Neuron (in vitro differentiated cells): ENCODE measurements around the gene NEK6.

Experiments used
- H2AFZ ChIP-seq: one replicate; pipeline ENCODE4 v1.6.1; 2013; ENCODE audit warnings: low read depth, mild to moderate bottlenecking, inconsistent platforms, low read length, moderate library complexity
- H3K27me3 ChIP-seq: one replicate; pipeline ENCODE4 v1.6.1; 2013; ENCODE audit warnings: low read length; ENCODE audit not compliant: insufficient read depth
- H3K36me3 ChIP-seq: one replicate; pipeline ENCODE4 v1.6.1; 2013; ENCODE audit warnings: low read length; ENCODE audit not compliant: insufficient read depth
- H3K4me1 ChIP-seq: one replicate; pipeline ENCODE4 v1.6.1; 2013; ENCODE audit warnings: low read length; ENCODE audit not compliant: insufficient read depth
- H3K4me3 ChIP-seq: 2 replicates; pipeline ENCODE4 v1.5.1; 2013; ENCODE audit warnings: mild to moderate bottlenecking, low read length, moderate library complexity
- H3K9me3 ChIP-seq: one replicate; pipeline ENCODE4 v1.6.1; 2013; ENCODE audit warnings: low read length

Gene NEK6

GRCh38 chr9:124217836-124218437 is 39.8 kb upstream of the NEK6 start:
- H2AFZ ChIP-seq = no peak overlapping the region

DNA sequence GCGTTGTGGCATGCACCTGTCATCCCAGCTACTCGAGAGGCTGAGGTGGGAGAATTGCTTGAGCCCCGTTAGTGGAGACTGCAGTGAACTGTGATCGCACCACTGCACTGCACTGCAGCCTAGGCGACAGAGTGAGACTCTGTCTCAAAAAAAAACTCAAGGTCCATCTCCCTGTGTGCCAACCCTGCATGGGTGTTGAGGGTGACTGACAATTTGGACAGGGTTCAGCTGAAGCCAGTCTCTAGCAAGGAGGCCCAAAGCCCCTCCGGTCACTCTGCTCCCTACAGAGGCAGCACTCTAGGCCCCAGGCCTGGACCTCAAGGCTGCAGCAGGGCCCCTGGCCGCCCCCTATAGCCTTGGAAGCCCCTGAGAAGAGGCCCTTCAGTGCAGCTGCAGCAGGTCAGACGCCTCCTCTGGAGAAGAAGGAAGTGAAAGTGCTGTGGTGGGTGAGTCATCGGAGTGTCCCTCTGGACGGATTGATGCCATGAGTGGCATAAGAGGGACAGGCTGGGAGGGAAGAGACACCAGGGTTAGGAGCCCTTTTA is 39.2 kb upstream of the NEK6 start:
- Histone ChIP-seq H3K4me3 (no peak overlapping the region), H2AFZ (no peak overlapping the region), H3K9me3 (no peaks in the 10 kb centered on the region), H3K36me3 (no peaks in the 10 kb centered on the region), H3K27me3 (peaks cover 9% of the 10 kb centered on the region), H3K4me1 (no peaks in the 10 kb centered on the region)

More at GRCh38 chr9:124217836-124218437, 39.8 kb upstream of the NEK6 start:
- H3K4me1 ChIP-seq = no peaks in the 10 kb centered on the region
- H3K27me3 ChIP-seq = peaks cover 5% of the 10 kb centered on the region
- no peaks in the 10 kb centered on the region for H3K9me3 ChIP-seq
- no peak overlapping the region for H3K4me3 ChIP-seq
- no peaks in the 10 kb centered on the region for H3K36me3 ChIP-seq

DNA sequence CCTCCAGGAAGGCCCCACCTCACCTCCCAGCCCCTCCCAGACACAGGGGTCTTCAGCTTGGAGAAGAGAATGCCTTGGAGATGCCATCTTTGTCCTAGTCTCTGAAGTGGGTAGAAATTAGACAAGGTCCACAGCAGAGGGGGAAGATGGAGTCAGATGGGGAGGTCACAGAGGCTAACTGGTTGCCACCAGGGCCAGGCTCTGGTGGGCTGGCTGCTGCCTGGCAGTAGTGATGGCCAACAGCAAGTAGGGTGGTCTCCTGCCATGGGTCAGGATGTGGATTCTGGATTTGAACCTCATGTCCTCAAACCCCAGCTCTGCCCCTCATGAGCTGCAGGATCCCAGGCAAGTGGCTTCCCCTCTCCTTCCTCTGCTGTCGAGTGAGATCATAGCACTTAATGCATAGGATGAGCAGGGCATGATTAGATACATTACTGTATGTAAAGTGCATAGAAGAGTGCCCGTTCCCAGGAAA is 38.7 kb upstream of the NEK6 start:
- Histone ChIP-seq H2AFZ (no peak overlapping the region), H3K9me3 (no peaks in the 10 kb centered on the region), H3K36me3 (no peaks in the 10 kb centered on the region), H3K27me3 (peaks cover 10% of the 10 kb centered on the region), H3K4me1 (no peaks in the 10 kb centered on the region), H3K4me3 (no peak overlapping the region)

DNA sequence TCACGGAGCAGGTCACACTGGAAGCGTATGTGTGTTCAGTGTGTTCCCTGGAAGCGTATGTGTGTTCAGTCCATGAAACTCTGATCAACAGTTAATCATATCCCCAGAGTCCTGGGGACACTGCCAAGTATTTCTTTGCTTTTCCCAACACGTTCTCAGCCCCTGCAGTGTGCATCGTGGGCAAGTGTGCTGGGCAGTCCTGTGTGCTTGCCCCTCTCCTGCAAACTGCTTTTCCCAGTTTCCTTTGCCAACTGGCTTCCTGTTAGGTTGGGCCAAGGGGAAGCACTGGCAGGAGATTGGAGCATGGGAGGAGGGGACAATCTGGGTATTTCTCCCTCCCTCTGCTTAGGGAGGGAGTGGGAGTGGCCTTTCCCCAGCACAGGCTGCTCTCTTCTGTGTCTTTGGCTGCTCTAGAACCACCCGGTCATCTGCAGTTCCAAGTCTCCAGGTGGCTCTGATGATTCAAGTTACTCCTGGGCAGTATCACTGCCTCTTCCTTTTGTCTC is 36.8 kb upstream of the NEK6 start:
- no peaks in the 10 kb centered on the region for H3K36me3 ChIP-seq
- no peak overlapping the region for H3K4me3 ChIP-seq
- H2AFZ ChIP-seq = no peak overlapping the region

DNA sequence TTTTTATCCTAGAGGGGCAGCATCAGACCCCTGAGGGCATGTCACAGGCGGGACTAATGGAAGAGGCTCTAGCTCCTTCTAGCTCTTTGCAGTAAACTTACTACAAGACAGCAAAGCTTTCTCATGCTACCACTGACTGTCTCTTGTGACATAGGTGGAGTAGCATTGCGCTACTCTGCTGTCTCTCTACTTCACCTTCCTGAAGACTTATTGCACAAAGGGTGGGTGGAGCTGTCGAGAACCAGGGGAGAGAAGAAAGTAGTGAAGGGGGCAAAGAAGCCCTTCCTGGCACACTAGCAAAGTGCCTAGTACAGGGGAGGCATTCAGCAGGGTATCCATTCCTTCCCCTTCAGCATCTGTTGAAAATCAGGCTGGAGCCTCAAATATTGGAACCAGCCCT is 36.1 kb upstream of the NEK6 start:
- H3K9me3 ChIP-seq = no peaks in the 10 kb centered on the region
- no peak overlapping the region for H3K4me3 ChIP-seq
- H3K27me3 ChIP-seq = peaks cover 10% of the 10 kb centered on the region
- H3K4me1 ChIP-seq = no peaks in the 10 kb centered on the region
- H2AFZ ChIP-seq = no peak overlapping the region
- no peaks in the 10 kb centered on the region for H3K36me3 ChIP-seq

More for the DNA sequence above, 36.8 kb upstream of the NEK6 start:
- no peaks in the 10 kb centered on the region for H3K4me1 ChIP-seq
- no peaks in the 10 kb centered on the region for H3K9me3 ChIP-seq
- peaks cover 10% of the 10 kb centered on the region for H3K27me3 ChIP-seq

DNA sequence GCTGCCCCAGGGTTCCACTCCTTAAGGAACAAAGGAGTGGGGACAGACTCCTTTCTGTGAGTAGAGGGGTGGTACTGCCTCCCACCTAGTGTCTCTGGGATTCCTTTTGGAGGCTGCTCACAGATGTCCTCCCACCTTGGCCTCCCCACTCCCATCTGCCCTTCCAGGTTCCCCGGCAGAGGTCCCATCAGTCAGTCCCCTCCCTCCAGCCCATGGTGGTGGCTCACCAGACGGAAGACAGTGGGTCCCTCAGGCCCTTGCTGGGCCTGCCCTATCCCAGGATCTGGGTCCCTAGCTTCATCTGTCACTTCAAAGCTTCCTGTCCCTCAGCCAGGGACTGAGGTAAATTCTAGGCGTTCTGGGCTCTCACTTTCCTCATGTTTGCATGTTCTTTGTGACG is 35.6 kb upstream of the NEK6 start:
- peaks cover 10% of the 10 kb centered on the region for H3K27me3 ChIP-seq
- no peaks in the 10 kb centered on the region for H3K9me3 ChIP-seq
- H3K36me3 ChIP-seq = no peaks in the 10 kb centered on the region
- no peak overlapping the region for H2AFZ ChIP-seq
- H3K4me1 ChIP-seq = no peaks in the 10 kb centered on the region
- no peak overlapping the region for H3K4me3 ChIP-seq

- Histone ChIP-seq H3K4me1 (no peaks in the 10 kb centered on the region), H3K9me3 (no peaks in the 10 kb centered on the region), H3K36me3 (no peaks in the 10 kb centered on the region), H2AFZ (no peak overlapping the region), H3K27me3 (peaks cover 10% of the 10 kb centered on the region), H3K4me3 (no peak overlapping the region)
These were observed 34.6 kb upstream of the NEK6 start for GRCh38 chr9:124222918-124223720.

GRCh38 chr9:124225945-124226344 is 31.8 kb upstream of the NEK6 start:
- Histone ChIP-seq H3K27me3 (peaks cover 9% of the 10 kb centered on the region), H3K36me3 (no peaks in the 10 kb centered on the region), H2AFZ (no peak overlapping the region), H3K9me3 (no peaks in the 10 kb centered on the region), H3K4me3 (no peak overlapping the region), H3K4me1 (no peaks in the 10 kb centered on the region)

GRCh38 chr9:124228516-124228915 is 29.2 kb upstream of the NEK6 start:
- Histone ChIP-seq H2AFZ (no peak overlapping the region), H3K36me3 (no peaks in the 10 kb centered on the region), H3K27me3 (peaks cover 1% of the 10 kb centered on the region), H3K4me1 (no peaks in the 10 kb centered on the region), H3K4me3 (no peak overlapping the region), H3K9me3 (no peaks in the 10 kb centered on the region)

- no peak overlapping the region for H3K4me3 ChIP-seq
- no peaks in the 10 kb centered on the region for H3K27me3 ChIP-seq
- no peak overlapping the region for H2AFZ ChIP-seq
- no peaks in the 10 kb centered on the region for H3K4me1 ChIP-seq
- no peaks in the 10 kb centered on the region for H3K36me3 ChIP-seq
- H3K9me3 ChIP-seq = no peaks in the 10 kb centered on the region
These were observed 26.5 kb upstream of the NEK6 start for GRCh38 chr9:124231095-124231737.

GRCh38 chr9:124238546-124239140 is 19.1 kb upstream of the NEK6 start:
- no peaks in the 10 kb centered on the region for H3K27me3 ChIP-seq
- no peak overlapping the region for H2AFZ ChIP-seq
- peaks cover 2% of the 10 kb centered on the region for H3K4me1 ChIP-seq
- no peak overlapping the region for H3K4me3 ChIP-seq
- H3K36me3 ChIP-seq = no peaks in the 10 kb centered on the region
- H3K9me3 ChIP-seq = no peaks in the 10 kb centered on the region

DNA sequence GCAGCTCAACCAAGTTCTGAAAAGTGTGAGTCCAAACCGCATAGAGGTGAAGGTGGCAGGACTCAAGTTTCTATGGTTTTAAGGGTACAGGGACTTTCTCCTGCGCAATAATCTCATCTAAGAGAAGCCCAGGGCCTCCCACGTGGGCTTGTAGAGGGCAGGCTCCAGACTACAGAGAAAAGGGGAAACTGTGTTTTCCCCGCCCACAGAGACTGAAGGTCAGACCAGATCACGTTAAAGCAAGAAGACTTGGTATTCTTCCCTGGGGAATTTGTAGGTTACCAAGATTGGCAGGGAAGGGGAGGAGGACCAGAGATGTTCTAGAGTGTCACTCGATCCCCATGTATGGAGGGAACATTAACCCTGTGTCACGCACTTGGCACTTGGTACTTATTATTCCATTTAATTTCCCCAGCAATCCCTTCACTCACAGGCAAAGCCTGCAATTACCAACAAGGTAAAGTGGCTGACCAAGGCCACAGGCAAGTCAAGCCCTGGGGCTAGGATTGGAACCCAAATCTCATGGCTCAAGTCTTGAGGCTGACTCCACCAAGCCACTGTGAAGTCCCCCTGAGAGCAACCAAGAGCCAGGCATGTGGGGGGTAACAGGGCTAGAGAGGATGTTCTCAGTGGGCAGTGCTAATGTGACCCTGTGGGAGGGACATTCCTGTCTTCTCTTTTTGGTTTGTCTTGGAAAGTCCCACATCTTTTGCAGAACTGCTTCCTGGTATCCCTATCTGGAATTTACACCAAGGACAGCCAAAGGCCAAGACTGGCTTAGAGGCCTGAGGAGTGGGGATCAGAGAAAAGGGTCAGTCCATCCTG is 18.3 kb upstream of the NEK6 start:
- Histone ChIP-seq H3K4me1 (peaks cover 2% of the 10 kb centered on the region), H3K9me3 (no peaks in the 10 kb centered on the region), H3K36me3 (no peaks in the 10 kb centered on the region), H3K27me3 (no peaks in the 10 kb centered on the region), H2AFZ (no peak overlapping the region), H3K4me3 (no peak overlapping the region)
